ENCODE data around the gene LMF2.

- TF ChIP-seq, protein P1, sequence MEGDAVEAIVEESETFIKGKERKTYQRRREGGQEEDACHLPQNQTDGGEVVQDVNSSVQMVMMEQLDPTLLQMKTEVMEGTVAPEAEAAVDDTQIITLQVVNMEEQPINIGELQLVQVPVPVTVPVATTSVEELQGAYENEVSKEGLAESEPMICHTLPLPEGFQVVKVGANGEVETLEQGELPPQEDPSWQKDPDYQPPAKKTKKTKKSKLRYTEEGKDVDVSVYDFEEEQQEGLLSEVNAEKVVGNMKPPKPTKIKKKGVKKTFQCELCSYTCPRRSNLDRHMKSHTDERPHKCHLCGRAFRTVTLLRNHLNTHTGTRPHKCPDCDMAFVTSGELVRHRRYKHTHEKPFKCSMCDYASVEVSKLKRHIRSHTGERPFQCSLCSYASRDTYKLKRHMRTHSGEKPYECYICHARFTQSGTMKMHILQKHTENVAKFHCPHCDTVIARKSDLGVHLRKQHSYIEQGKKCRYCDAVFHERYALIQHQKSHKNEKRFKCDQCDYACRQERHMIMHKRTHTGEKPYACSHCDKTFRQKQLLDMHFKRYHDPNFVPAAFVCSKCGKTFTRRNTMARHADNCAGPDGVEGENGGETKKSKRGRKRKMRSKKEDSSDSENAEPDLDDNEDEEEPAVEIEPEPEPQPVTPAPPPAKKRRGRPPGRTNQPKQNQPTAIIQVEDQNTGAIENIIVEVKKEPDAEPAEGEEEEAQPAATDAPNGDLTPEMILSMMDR (IDR thresholded peaks at IDR 0.05), result no peak
- no peak for TF ChIP-seq POLR2A (IDR thresholded peaks at IDR 0.05)
Measured at GRCh38 chr22:50535113-50535512, 27.6 kb upstream of the LMF2 start.

All from breast epithelium (tissue), 3 donors.